ENCODE results near the gene SH3BP1. TPM values are rescaled to one million over a fixed set of nuclear protein-coding genes. Genes with fewer than 3 reads are reported as not detected.

SH3BP1 gene
- 1.9 to 3.1 TPM (median 2.1 TPM) in 5 replicates for total RNA-seq (2022; extraction: Qiagen RNA extraction; ENCODE audit: low read depth)

GRCh38 chr22:37639070-37639760, at the start of gene SH3BP1:
TSS of gene SH3BP1 (plus strand) at chr22:37639669. CDS start at chr22:37639788, 119 bp downstream.

GRCh38 chr22:37608477-37609239, 30.8 kb upstream of the SH3BP1 start, which contains the start of gene GGA1:
TSS of gene GGA1 (plus strand) at chr22:37608834. CDS start at chr22:37608861, 27 bp downstream.

GRCh38 chr22:37658133-37659065, 18.9 kb downstream of the SH3BP1 start, which contains the start of gene PDXP:
TSS of gene PDXP (plus strand) at chr22:37658723. CDS start at chr22:37658783, 60 bp downstream.

GRCh38 chr22:37674951-37675929, 35.8 kb downstream of the SH3BP1 start, which contains the start of gene LGALS1:
TSS of gene LGALS1 (plus strand) at chr22:37675636. CDS start at chr22:37675703, 67 bp downstream.

DNA sequence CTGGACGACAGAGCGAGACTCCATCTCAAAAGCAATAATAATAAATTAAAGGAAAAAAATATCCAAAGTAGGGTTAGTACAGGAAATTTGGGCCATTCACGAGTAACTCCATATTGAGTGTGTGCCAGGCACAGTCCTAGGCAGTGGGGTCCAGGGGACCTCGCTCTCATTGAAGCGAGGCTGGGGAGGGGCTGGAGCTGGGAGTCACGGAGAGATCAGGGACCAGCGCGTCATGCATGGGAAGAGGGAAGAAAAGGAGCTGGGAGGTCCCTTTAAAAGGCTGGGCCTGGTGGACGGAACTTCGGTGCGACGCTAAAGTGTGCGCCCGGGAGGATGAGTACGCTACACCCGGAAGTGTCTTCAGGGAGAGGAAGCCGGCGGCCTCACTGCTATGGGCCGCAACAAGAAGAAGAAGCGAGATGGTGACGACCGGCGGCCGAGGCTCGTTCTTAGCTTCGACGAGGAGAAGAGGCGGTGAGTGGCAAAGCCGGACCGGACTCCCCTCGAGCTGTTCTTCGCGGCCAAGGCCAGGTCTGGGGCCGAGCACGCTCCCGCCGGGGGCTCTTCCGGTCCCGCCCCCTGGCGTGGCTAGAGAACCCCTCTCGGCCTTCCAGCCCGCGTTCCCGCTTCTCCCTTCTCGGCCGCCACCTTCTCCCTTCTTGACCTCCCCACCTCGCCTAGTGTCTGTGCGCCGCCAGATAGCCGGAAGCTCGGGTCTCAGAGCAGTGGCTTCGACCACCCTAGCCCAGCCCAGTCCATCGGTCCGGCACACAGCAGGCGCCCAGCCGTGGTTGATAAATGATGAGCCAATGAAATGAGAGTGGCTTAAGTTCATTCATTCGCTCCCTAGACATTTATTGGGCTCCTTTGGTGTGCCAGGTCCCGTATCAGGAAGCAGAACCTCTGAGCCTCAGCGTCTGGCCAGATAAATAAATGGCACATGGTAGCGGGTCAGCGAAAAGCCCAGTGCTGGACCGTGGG, 46.8 kb downstream of the SH3BP1 start, which contains the start of gene NOL12:
NOL12 (plus strand) TSS at position 342 of the 981 bp plus-strand sequence; CDS start at position 392, 50 bp downstream.

GRCh38 chr22:37696657-37697537, 57.4 kb downstream of the SH3BP1 start, which contains the start of gene TRIOBP:
TSS of gene TRIOBP (plus strand) at chr22:37697048. CDS start at chr22:37701366, 4,318 bp downstream.

Other genes starting within 250 kb of the SH3BP1 start
- 5.2 to 8.9 TPM (median 7.6 TPM) in 5 replicates for gene ELFN2, start 212.2 kb upstream of the SH3BP1 start, total RNA-seq (2022; extraction: Qiagen RNA extraction; ENCODE audit: low read depth)
- gene MFNG, start 153.3 kb upstream of the SH3BP1 start, total RNA-seq (2022; extraction: Qiagen RNA extraction; ENCODE audit: low read depth) = 1.6 to 2.9 TPM (median 2.0 TPM) in 5 replicates
- gene CARD10, start 120.3 kb upstream of the SH3BP1 start, total RNA-seq (2022; extraction: Qiagen RNA extraction; ENCODE audit: low read depth) = 24.2 to 41.1 TPM (median 36.8 TPM) in 5 replicates
- 27.8 to 39.1 TPM (median 37.3 TPM) in 5 replicates for gene CDC42EP1, start 79.2 kb upstream of the SH3BP1 start, total RNA-seq (2022; extraction: Qiagen RNA extraction; ENCODE audit: low read depth)
- 0.20 TPM in 1 of 5 replicates, not detected in the others for gene LGALS2, start 59.6 kb upstream of the SH3BP1 start, total RNA-seq (2022; extraction: Qiagen RNA extraction; ENCODE audit: low read depth)
- 16.4 to 23.7 TPM (median 21.6 TPM) in 5 replicates for gene GGA1, start 30.8 kb upstream of the SH3BP1 start, total RNA-seq (2022; extraction: Qiagen RNA extraction; ENCODE audit: low read depth)
- 15.1 to 21.3 TPM (median 19.9 TPM) in 5 replicates for gene PDXP, start 19.1 kb downstream of the SH3BP1 start, total RNA-seq (2022; extraction: Qiagen RNA extraction; ENCODE audit: low read depth)
- 1,192 to 1,348 TPM (median 1,281 TPM) in 5 replicates for gene LGALS1, start 36.0 kb downstream of the SH3BP1 start, total RNA-seq (2022; extraction: Qiagen RNA extraction; ENCODE audit: low read depth)
- gene NOL12, start 46.7 kb downstream of the SH3BP1 start, total RNA-seq (2022; extraction: Qiagen RNA extraction; ENCODE audit: low read depth) = 27.4 to 31.3 TPM (median 28.5 TPM) in 5 replicates
- 22.3 to 35.1 TPM (median 29.2 TPM) in 5 replicates for gene TRIOBP, start 57.4 kb downstream of the SH3BP1 start, total RNA-seq (2022; extraction: Qiagen RNA extraction; ENCODE audit: low read depth)
- 2.4 to 3.8 TPM (median 2.7 TPM) in 5 replicates for gene GCAT, start 168.3 kb downstream of the SH3BP1 start, total RNA-seq (2022; extraction: Qiagen RNA extraction; ENCODE audit: low read depth)
- not detected in 5 replicates for gene GALR3, start 183.7 kb downstream of the SH3BP1 start, total RNA-seq (2022; extraction: Qiagen RNA extraction; ENCODE audit: low read depth)
- 17.0 to 25.5 TPM (median 24.0 TPM) in 5 replicates for gene ANKRD54, start 204.7 kb downstream of the SH3BP1 start, total RNA-seq (2022; extraction: Qiagen RNA extraction; ENCODE audit: low read depth)
- gene EIF3L, start 209.8 kb downstream of the SH3BP1 start, total RNA-seq (2022; extraction: Qiagen RNA extraction; ENCODE audit: low read depth) = 265 to 330 TPM (median 289 TPM) in 5 replicates